Right lobe of liver (tissue), 6 donors: ENCODE results near the gene EYA2. TPM values are rescaled to one million over a fixed set of nuclear protein-coding genes. Genes with fewer than 3 reads are reported as not detected.

Source experiments
- ATAC-seq, 4 donors: fragments of 200-7000 bp; cut with Tn5 transposase; one replicate each; pipeline ENCODE4 v1.9.1; 2020; ENCODE audit warnings: mild to moderate bottlenecking in 4 of 4, moderate library complexity in 4 of 4
- DNase-seq, 3 donors: peaks; one replicate each; pipeline ENCODE4 v3.0.0-alpha.2; 2020
- H3K27ac ChIP-seq, 3 donors: fragments of 200-600 bp; one replicate each; pipeline ENCODE4 v1.8.0; 2022
- H3K27me3 ChIP-seq, 2 donors: fragments of 200-600 bp; one replicate each; pipeline ENCODE4 v1.8.0; 2022
- H3K36me3 ChIP-seq, 4 donors: fragments of 200-600 bp; sonication (generic) in 1 of 4; one replicate each; pipeline versions ENCODE4 v1.5.1 to v1.8.0; 2017 to 2022; ENCODE audit warnings: control low read depth in 1 of 4
- H3K4me1 ChIP-seq, 4 donors: fragments of 200-600 bp; sonication (generic) in 1 of 4; one replicate each; pipeline versions ENCODE4 v1.5.1 to v1.8.0; 2017 to 2022; ENCODE audit warnings: control low read depth in 1 of 4
- H3K4me3 ChIP-seq, 3 donors: fragments of 200-600 bp; one replicate each; pipeline ENCODE4 v1.8.0; 2022
- H3K9me3 ChIP-seq, 4 donors: fragments of 200-600 bp; sonication (generic) in 1 of 4; one replicate each; pipeline versions ENCODE4 v1.5.1 to v1.8.0; 2017 to 2022; ENCODE audit warnings: control low read depth in 1 of 4
- CTCF ChIP-seq, 4 donors: fragments of 200-600 bp in 3 of 4; fragments of 450-650 bp in 1 of 4; IDR thresholded peaks; one replicate each; pipeline versions ENCODE4 v1.5.1 to v1.8.0; 2016 to 2022; ENCODE audit warnings: antibody characterized with exemption in 4 of 4, mild to moderate bottlenecking in 2 of 4
- POLR2A ChIP-seq: fragments of 450-650 bp; IDR thresholded peaks from one replicate; pipeline ENCODE4 v1.6.1; 2017; ENCODE audit warnings: antibody characterized with exemption, mild to moderate bottlenecking
- WGBS: methylation state at CpG from one replicate; pipeline ENCODE4 v1.1.6; 2018; ENCODE audit warnings: low coverage, low lambda C conversion rate; ENCODE audit not compliant: insufficient coverage; ENCODE audit errors: missing lambda C conversion rate; 5-methylcytosine and 5-hydroxymethylcytosine counted together
- intact Hi-C, 2 donors: fragments of 100-400 bp; cut with DNase I; formaldehyde crosslinking; loops; one replicate each; pipeline versions ENCODE4 v1.11.2 to v1.14.1; 2022
- total RNA-seq, 6 experiments: library from RNA; depleted of rRNA in 2 of 6; stranded (reverse); fragments of >200 nt in 2 of 6; fragmentation: NEBNext Ultra II Directional in 3 of 6; extraction: Animal tissue kit (Norgen Biotek cat#: 25700) in 3 of 6; gene quantifications; one replicate each; pipeline versions ENCODE4 v1.1.0 to v1.2.4, GENCODE V29; 2016 to 2023
- donor health status: DM: no; HTN: yes; CAD: no.
- donor health status: DM: no; HTN: no; CAD: no.
- donor health status: DM: no; HTN: no; CAD: no.
- donor health status: DM: no; HTN: yes; CAD: no.
- donor health status: DM: no; HTN: yes; CAD: no.

EYA2 gene
- total RNA-seq, 6 experiments from 2014 or later = 0.12 to 3.0 (median 0.49) TPM

- DNase-seq (no peak), ATAC-seq (no peak)
- Histone ChIP-seq H3K4me1 (no peaks in the 10 kb centered on the region), H3K27me3 (no peaks in the 10 kb centered on the region), H3K9me3 (no peaks in the 10 kb centered on the region), H3K4me3 (no peak overlapping the region), H3K36me3 (no peaks in the 10 kb centered on the region), H3K27ac (no peak overlapping the region)
- intact Hi-C loops = no loop called here
- TF ChIP-seq CTCF (IDR thresholded peaks at IDR 0.05) = no peak
- TF ChIP-seq POLR2A = no peak
- WGBS = 55% methylated on average over 6 of the region's 6 CpGs
These were observed 79.1 kb downstream of the EYA2 start for GRCh38 chr20:46973766-46974165.

GRCh38 chr20:46974669-46975434, 80.2 kb downstream of the EYA2 start:
- Histone ChIP-seq H3K36me3 (no peaks in the 10 kb centered on the region), H3K9me3 (no peaks in the 10 kb centered on the region), H3K27ac (no peak overlapping the region), H3K4me1 (no peaks in the 10 kb centered on the region), H3K4me3 (no peak overlapping the region), H3K27me3 (no peaks in the 10 kb centered on the region)
- DNase-seq = no peak
- ATAC-seq = no peak
- intact Hi-C loops = no loop called here
- TF ChIP-seq POLR2A (no peak), CTCF (IDR thresholded peaks at IDR 0.05) (no peak)
- WGBS = 73% methylated on average over 8 of the region's 10 CpGs

- DNase-seq (no peak), ATAC-seq (no peak)
- Histone ChIP-seq H3K9me3 (no peaks in the 10 kb centered on the region), H3K27ac (no peak overlapping the region), H3K36me3 (no peaks in the 10 kb centered on the region), H3K27me3 (no peaks in the 10 kb centered on the region), H3K4me1 (no peaks in the 10 kb centered on the region), H3K4me3 (no peak overlapping the region)
- WGBS = 84% methylated on average over 5 of the region's 6 CpGs
- intact Hi-C loops = no loop called here
- TF ChIP-seq CTCF (IDR thresholded peaks at IDR 0.05) = no peak
- TF ChIP-seq POLR2A = no peak
These were observed 81.3 kb downstream of the EYA2 start for GRCh38 chr20:46975976-46976375.

- H3K4me1 ChIP-seq = no peaks in the 10 kb centered on the region
These were observed 82.6 kb downstream of the EYA2 start for GRCh38 chr20:46977204-46977603.

More at GRCh38 chr20:46977204-46977603, 82.6 kb downstream of the EYA2 start:
- H3K36me3 ChIP-seq = no peaks in the 10 kb centered on the region
- TF ChIP-seq CTCF (IDR thresholded peaks at IDR 0.05) (no peak), POLR2A (no peak)
- DNase-seq (no peak), ATAC-seq (no peak)
- intact Hi-C loops = no loop called here
- H3K27ac ChIP-seq = no peak overlapping the region
- no peaks in the 10 kb centered on the region for H3K9me3 ChIP-seq
- H3K27me3 ChIP-seq = no peaks in the 10 kb centered on the region
- no peak overlapping the region for H3K4me3 ChIP-seq
